HFFc6 (cell line): ENCODE measurements around the gene ITSN2. TPM values are rescaled to one million over a fixed set of nuclear protein-coding genes. Genes with fewer than 3 reads are reported as not detected.

Source experiments
- DNase-seq: peaks from one replicate; pipeline ENCODE4 v3.0.0-alpha.2; 2018
- H3K27ac Mint-ChIP-seq: 2 replicates; pipeline ENCODE4 v1.8.0; 2020; ENCODE audit warnings: mild to moderate bottlenecking, mixed read lengths
- H3K27me3 Mint-ChIP-seq: 2 replicates; pipeline ENCODE4 v1.8.0; 2021; ENCODE audit warnings: mild to moderate bottlenecking, moderate library complexity, mixed read lengths; ENCODE audit not compliant: insufficient read depth
- H3K36me3 Mint-ChIP-seq: 2 replicates; pipeline ENCODE4 v1.8.0; 2021; ENCODE audit warnings: low read depth, mixed read lengths
- H3K4me1 Mint-ChIP-seq: 2 replicates; pipeline ENCODE4 v1.8.0; 2020; ENCODE audit warnings: low read depth, mixed read lengths
- H3K4me3 Mint-ChIP-seq: 2 replicates; pipeline ENCODE4 v1.8.0; 2020; ENCODE audit warnings: mild to moderate bottlenecking, moderate library complexity, mixed read lengths
- H3K9me3 Mint-ChIP-seq: 2 replicates; pipeline ENCODE4 v1.8.0; 2020; ENCODE audit warnings: mild to moderate bottlenecking, mixed read lengths
- total RNA-seq, 6 experiments: library from RNA; stranded (reverse); fragmentation: NEBNext Ultra II Directional; extraction: Animal tissue kit (Norgen Biotek cat#: 25700); gene quantifications; 2 replicates in 1 of 6; 3 replicates in 5 of 6; pipeline ENCODE4 v1.2.3, GENCODE V29; 2021
- TF ChIP-seq, protein P1 (sequence below): fragments of 200-600 bp; sonication (generic); IDR thresholded peaks from 2 replicates; pipeline ENCODE4 v1.5.0; 2021; ENCODE audit warnings: antibody characterized with exemption, mild to moderate bottlenecking

ITSN2 gene
- total RNA-seq, 6 experiments from 2014 or later = 26.2 to 32.3 (median 29.5) TPM

DNA sequence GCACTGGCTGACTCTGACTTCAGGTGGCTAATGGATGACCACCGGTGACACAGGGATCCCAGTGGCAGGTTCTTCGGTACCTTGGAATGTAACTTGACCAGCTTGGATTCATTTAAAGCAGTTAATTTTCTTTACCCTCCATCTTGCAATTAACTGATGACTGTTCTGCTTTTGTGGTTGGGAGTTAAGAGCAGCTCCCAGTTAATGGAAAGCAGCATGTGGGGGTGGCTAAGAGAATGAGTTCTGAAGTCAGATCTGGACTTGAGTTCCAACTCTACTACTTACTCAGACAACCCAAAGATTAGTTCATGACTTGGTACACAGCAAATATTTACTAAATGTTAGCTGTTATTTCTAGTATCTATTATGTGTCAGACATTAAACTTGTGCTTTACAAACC, 127.0 kb downstream of the ITSN2 start:
- DNase-seq = no peak
- peaks cover 1% of the 10 kb centered on the region; the same call in 1 of the 2 replicates for H3K27me3 Mint-ChIP-seq
- no peaks in the 10 kb centered on the region for H3K9me3 Mint-ChIP-seq
- H3K4me1 Mint-ChIP-seq = peaks cover 9% of the 10 kb centered on the region; the same call in 1 of the 2 replicates
- no peak overlapping the region for H3K27ac Mint-ChIP-seq
- TF ChIP-seq, protein P1, sequence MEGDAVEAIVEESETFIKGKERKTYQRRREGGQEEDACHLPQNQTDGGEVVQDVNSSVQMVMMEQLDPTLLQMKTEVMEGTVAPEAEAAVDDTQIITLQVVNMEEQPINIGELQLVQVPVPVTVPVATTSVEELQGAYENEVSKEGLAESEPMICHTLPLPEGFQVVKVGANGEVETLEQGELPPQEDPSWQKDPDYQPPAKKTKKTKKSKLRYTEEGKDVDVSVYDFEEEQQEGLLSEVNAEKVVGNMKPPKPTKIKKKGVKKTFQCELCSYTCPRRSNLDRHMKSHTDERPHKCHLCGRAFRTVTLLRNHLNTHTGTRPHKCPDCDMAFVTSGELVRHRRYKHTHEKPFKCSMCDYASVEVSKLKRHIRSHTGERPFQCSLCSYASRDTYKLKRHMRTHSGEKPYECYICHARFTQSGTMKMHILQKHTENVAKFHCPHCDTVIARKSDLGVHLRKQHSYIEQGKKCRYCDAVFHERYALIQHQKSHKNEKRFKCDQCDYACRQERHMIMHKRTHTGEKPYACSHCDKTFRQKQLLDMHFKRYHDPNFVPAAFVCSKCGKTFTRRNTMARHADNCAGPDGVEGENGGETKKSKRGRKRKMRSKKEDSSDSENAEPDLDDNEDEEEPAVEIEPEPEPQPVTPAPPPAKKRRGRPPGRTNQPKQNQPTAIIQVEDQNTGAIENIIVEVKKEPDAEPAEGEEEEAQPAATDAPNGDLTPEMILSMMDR = no peak
- peaks cover 7% of the 10 kb centered on the region for H3K36me3 Mint-ChIP-seq
- no peak overlapping the region for H3K4me3 Mint-ChIP-seq

DNA sequence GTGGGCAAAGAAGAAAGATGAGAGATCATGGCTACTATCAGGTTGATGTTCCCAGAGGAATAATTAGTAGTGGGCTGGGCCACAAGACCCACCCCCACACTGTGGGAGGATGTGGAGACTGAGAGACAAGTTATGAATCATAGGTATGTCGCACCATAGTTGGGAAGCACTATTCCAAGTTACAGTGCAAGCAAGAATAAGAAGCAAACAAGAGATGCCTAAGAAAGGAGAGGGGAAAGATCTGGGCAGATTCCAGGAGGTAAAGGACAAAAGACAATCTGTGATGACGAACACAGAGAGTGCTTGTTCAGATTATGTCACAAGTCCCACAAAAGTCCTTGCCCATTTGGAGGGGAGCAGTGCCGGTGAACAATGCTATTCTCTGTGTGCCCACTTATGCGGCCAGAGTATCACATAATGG, 128.9 kb downstream of the ITSN2 start:
- H3K27ac Mint-ChIP-seq = no peak overlapping the region
- H3K4me1 Mint-ChIP-seq = peaks cover 9% of the 10 kb centered on the region; the same call in 1 of the 2 replicates
- no peaks in the 10 kb centered on the region for H3K9me3 Mint-ChIP-seq
- TF ChIP-seq, protein P1 = no peak
- peaks cover 7% of the 10 kb centered on the region for H3K36me3 Mint-ChIP-seq
- peak; percentile 12 for DNase-seq
- no peak overlapping the region for H3K4me3 Mint-ChIP-seq
- H3K27me3 Mint-ChIP-seq = no peaks in the 10 kb centered on the region

DNA sequence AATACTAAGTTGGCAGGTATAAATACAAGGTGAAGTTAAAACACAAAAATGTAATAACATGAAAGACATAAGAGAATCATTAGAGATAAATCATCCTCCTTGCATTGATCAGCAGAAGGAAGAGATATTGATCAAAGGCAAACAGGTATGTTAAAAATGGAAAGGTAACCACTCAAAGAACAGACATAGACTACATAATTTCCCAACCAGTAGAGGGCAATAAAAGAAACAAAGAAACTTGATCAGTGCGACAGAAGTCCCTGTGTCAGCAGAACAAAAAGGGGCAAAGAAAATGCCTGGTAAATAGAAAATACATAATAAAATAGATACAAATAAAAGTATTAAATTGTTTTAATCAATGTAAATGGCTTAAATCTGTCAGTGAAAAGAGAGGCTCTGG, 131.9 kb downstream of the ITSN2 start:
- no peak overlapping the region for H3K27ac Mint-ChIP-seq
- DNase-seq = peak; percentile 13
- H3K4me3 Mint-ChIP-seq = no peak overlapping the region
- H3K27me3 Mint-ChIP-seq = no peaks in the 10 kb centered on the region
- TF ChIP-seq, protein P1 = peak; percentile 72
- no peaks in the 10 kb centered on the region for H3K36me3 Mint-ChIP-seq
- peaks cover 4% of the 10 kb centered on the region; the same call in 1 of the 2 replicates for H3K4me1 Mint-ChIP-seq
- H3K9me3 Mint-ChIP-seq = no peaks in the 10 kb centered on the region

DNA sequence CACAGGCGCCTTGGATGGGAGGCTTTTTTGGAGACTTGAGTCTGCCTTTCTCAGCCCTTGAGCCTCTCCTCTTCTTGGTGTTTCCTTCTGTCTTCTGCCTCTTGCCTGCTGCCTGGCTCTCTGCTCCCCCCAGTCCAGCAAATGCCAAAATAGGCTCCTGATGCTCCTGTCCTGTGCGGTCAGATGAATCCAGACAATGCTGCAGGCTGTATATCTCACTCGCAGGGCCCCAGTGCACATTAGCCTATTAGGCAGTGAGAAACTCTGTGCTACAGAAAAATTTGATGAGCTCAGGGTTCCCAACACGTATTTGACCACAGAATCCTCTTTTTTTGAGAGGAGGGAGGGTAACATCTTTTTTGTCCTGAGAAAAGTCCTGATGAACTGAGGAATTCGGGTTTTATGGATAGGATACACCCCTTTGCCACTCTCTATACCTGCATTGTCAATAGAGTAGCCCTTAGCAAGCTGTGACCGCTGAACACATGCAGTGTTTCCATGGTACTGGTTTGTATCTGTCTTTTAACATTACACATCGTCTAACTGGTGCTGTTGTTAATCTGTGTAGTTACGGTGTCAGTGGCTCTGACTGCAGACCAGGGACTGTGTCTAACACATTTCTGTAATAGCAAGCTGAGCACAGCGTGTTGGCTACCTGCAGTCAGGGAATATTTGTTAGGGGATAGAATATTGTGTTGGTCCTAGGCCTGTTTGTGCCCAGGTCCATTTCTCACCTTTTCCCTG, 134.7 kb downstream of the ITSN2 start:
- no peak overlapping the region for H3K27ac Mint-ChIP-seq
- no peaks in the 10 kb centered on the region for H3K27me3 Mint-ChIP-seq
- no peak overlapping the region for H3K4me3 Mint-ChIP-seq
- no peaks in the 10 kb centered on the region for H3K9me3 Mint-ChIP-seq
- DNase-seq = no peak
- no peaks in the 10 kb centered on the region for H3K4me1 Mint-ChIP-seq
- TF ChIP-seq, protein P1 = no peak
- H3K36me3 Mint-ChIP-seq = no peaks in the 10 kb centered on the region

DNA sequence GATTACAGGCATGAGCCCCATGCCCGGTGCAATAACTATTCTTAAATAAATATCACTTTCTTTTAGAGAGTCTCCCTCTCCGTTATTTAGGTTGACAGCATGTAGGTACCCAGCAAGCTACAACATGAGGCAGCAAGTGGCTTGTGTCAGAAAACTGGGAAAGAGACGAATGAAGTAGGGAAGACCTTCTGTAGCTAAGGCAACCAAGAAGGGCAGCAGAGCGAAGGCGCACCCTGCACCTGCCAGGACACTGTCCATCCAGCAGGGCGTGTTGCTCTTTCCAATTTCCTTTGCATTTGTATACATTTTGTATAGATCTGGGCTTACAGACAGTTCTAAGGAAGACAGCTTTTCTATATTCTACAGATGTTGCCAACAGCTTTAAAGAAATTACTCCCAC, 137.4 kb downstream of the ITSN2 start:
- no peak for DNase-seq
- Mint-ChIP-seq H3K27ac (no peak overlapping the region), H3K4me1 (peaks cover 11% of the 10 kb centered on the region; the same call in 1 of the 2 replicates), H3K36me3 (no peaks in the 10 kb centered on the region), H3K27me3 (no peaks in the 10 kb centered on the region), H3K4me3 (no peak overlapping the region), H3K9me3 (no peaks in the 10 kb centered on the region)
- TF ChIP-seq, protein P1 = no peak
